HepG2 (cell line): ENCODE measurements around the gene RAD51. TPM values are rescaled to one million over a fixed set of nuclear protein-coding genes. Genes with fewer than 3 reads are reported as not detected.

ENCODE experiments used
- AHR ChIP-seq: IDR thresholded peaks from 2 replicates; pipeline ENCODE4 v1.6.1; 2018; ENCODE audit warnings: missing genetic modification reagents, missing compliant biosample characterization
- ASH2L ChIP-seq: fragments of 300-600, 200-600 bp; sonication (generic); IDR thresholded peaks from 2 replicates; pipeline ENCODE4 v1.7.0; 2017; ENCODE audit warnings: low read depth, mild to moderate bottlenecking, moderate library complexity, mixed read lengths, low read length; ENCODE audit not compliant: insufficient read length
- ATAD3A ChIP-seq: sonication (generic); formaldehyde crosslinking; IDR thresholded peaks from 2 replicates; pipeline ENCODE4 v1.4.0; 2020; ENCODE audit warnings: missing genetic modification reagents
- HOXA9 ChIP-seq: sonication (generic); formaldehyde crosslinking; IDR thresholded peaks from 2 replicates; pipeline ENCODE4 v1.8.1; 2022; ENCODE audit warnings: missing genetic modification reagents, mild to moderate bottlenecking, moderate library complexity, borderline replicate concordance
- MEIS1 ChIP-seq: sonication (generic); formaldehyde crosslinking; IDR thresholded peaks from 2 replicates; pipeline ENCODE4 v1.9.0; 2021; ENCODE audit warnings: mild to moderate bottlenecking, missing genetic modification reagents, moderate library complexity, borderline replicate concordance
- NPAS2 ChIP-seq: sonication (generic); formaldehyde crosslinking; IDR thresholded peaks from 2 replicates; pipeline ENCODE4 v1.8.0; 2022; ENCODE audit warnings: mild to moderate bottlenecking, missing genetic modification reagents, borderline replicate concordance
- NR1H2 ChIP-seq: sonication (generic); formaldehyde crosslinking; IDR thresholded peaks from 2 replicates; pipeline ENCODE4 v1.8.1; 2022; ENCODE audit warnings: low read depth, missing genetic modification reagents, borderline replicate concordance
- PITX1 ChIP-seq: sonication (generic); formaldehyde crosslinking; IDR thresholded peaks from 2 replicates; pipeline ENCODE4 v1.5.1; 2020; ENCODE audit warnings: mild to moderate bottlenecking, missing genetic modification reagents
- RXRB ChIP-seq: IDR thresholded peaks from 2 replicates; pipeline ENCODE4 v1.6.1; 2016; ENCODE audit warnings: borderline replicate concordance, missing genetic modification reagents, missing compliant biosample characterization
- ZNF335 ChIP-seq: sonication (generic); formaldehyde crosslinking; IDR thresholded peaks from 2 replicates; pipeline ENCODE4 v1.4.0; 2020; ENCODE audit warnings: missing genetic modification reagents
- ZNF441 ChIP-seq: sonication (generic); formaldehyde crosslinking; IDR thresholded peaks from 2 replicates; pipeline ENCODE4 v1.7.0; 2021; ENCODE audit warnings: missing genetic modification reagents, borderline replicate concordance
- ZNF468 ChIP-seq: sonication (generic); formaldehyde crosslinking; IDR thresholded peaks from 2 replicates; pipeline ENCODE4 v1.8.0; 2022; ENCODE audit warnings: mild to moderate bottlenecking, moderate library complexity, missing genetic modification reagents
- ZNF562 ChIP-seq: sonication (generic); formaldehyde crosslinking; IDR thresholded peaks from 2 replicates; pipeline ENCODE4 v1.8.0; 2022; ENCODE audit warnings: missing genetic modification reagents, borderline replicate concordance
- ZNF567 ChIP-seq: sonication (generic); formaldehyde crosslinking; IDR thresholded peaks from 2 replicates; pipeline ENCODE4 v1.8.1; 2023; ENCODE audit warnings: mild to moderate bottlenecking, missing genetic modification reagents, borderline replicate concordance
- ZNF605 ChIP-seq: sonication (generic); formaldehyde crosslinking; IDR thresholded peaks from 2 replicates; pipeline ENCODE4 v1.8.0; 2022; ENCODE audit warnings: mild to moderate bottlenecking, missing genetic modification reagents
- ZNF607 ChIP-seq: sonication (generic); formaldehyde crosslinking; IDR thresholded peaks from 2 replicates; pipeline ENCODE4 v1.5.1; 2020; ENCODE audit warnings: missing genetic modification reagents, mild to moderate bottlenecking, borderline replicate concordance
- ZNF703 ChIP-seq: sonication (generic); formaldehyde crosslinking; IDR thresholded peaks from 2 replicates; pipeline ENCODE4 v1.5.1; 2020; ENCODE audit warnings: missing genetic modification reagents, mild to moderate bottlenecking, moderate library complexity, borderline replicate concordance
- ZNF720 ChIP-seq: sonication (generic); formaldehyde crosslinking; IDR thresholded peaks from 2 replicates; pipeline ENCODE4 v1.4.0; 2020; ENCODE audit warnings: missing genetic modification reagents
- ZNF816 ChIP-seq: sonication (generic); formaldehyde crosslinking; IDR thresholded peaks from 2 replicates; pipeline ENCODE4 v1.8.0; 2022; ENCODE audit warnings: missing genetic modification reagents, mild to moderate bottlenecking, borderline replicate concordance
- ZNF83 ChIP-seq: sonication (generic); formaldehyde crosslinking; IDR thresholded peaks from 2 replicates; pipeline ENCODE4 v1.4.0; 2020; ENCODE audit warnings: missing genetic modification reagents, mild to moderate bottlenecking, borderline replicate concordance
- ZNF841 ChIP-seq: sonication (generic); formaldehyde crosslinking; IDR thresholded peaks from 2 replicates; pipeline ENCODE4 v1.8.1; 2023; ENCODE audit warnings: missing genetic modification reagents, borderline replicate concordance
- polyA plus RNA-seq, 8 experiments: library from polyadenylated mRNA; depleted of rRNA in 3 of 8; stranded (reverse) in 7 of 8; unstranded in 1 of 8; fragments of >200 nt; fragmentation: Illumina TruSeq in 4 of 8; extraction: Trizol in 4 of 8; gene quantifications; 2 replicates each; pipeline versions ENCODE4 v1.2.1 to v1.2.3, GENCODE V29; 2011 to 2016; ENCODE audit warnings: low read depth in 4 of 8, missing spikeins in 1 of 8, mixed read lengths in 1 of 8; ENCODE audit not compliant: insufficient read depth in 1 of 8
- total RNA-seq, 5 experiments: library from RNA; depleted of rRNA; stranded (reverse); fragments of >200 nt; fragmentation: Illumina TruSeq; extraction: Trizol; gene quantifications; 2 replicates each; pipeline ENCODE4 v1.2.3, GENCODE V29; 2016; ENCODE audit warnings: low read depth in 1 of 5
- TF ChIP-seq, protein P1 (sequence below): sonication (generic); formaldehyde crosslinking; IDR thresholded peaks from 2 replicates; pipeline ENCODE4 v1.4.0; 2020; ENCODE audit warnings: low read depth, missing genetic modification reagents
- TF ChIP-seq, protein P2 (sequence below): IDR thresholded peaks from 2 replicates; pipeline ENCODE4 v1.6.1; 2016
- TF ChIP-seq, protein P3 (sequence below): sonication (generic); formaldehyde crosslinking; IDR thresholded peaks from 2 replicates; pipeline ENCODE4 v1.8.1; 2023; ENCODE audit warnings: mild to moderate bottlenecking, missing genetic modification reagents

RAD51 gene
- total and polyA plus RNA-seq, 2 of the 13 experiments (the other 11 are each of a cell fraction or from before 2014, with no cell fraction given) = 8.5 to 12.8 TPM

DNA sequence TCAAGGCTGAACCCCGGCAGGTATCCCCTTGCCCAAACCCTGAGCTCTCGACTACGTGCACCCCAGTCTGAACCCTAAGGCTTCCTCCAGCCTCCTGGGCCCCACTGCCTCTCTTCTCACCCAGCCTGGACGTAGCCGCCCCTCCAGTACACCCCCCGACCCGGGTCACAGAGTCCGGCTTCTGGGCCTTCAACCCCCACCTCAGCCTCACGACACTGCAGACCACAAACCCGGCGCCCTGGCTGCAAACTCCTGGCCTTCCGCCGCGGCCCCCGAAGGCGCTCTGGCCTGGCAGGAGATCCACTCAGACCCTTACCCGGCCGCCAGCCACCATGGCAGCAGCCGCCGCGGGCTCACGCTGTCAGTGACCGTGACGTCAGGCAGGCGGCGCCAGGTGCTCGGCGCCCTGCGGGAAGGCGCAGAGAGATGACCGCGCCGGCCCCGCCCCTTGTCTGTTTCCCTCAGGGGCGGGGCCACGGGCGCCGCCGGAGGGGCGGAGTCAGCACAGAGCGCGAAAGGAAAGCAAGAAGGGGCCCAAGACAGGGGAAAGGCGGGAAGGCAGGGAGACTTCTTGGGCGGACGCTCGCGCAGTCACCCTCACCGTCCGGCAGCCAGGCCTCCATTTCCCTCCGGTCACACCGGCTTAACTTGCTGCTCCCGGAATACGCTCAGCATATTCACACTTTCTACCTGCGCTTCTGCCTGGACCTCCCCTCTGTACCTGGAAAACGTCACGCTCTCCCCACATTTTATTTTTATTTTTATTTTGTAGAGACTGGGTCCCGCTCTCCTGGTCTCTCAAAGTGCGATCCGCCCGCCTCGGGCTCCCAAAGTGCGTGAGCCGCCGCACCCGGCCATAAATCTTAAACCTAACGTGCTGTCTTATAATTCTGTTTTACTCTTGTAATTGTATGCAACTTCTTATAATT is 60.2 kb downstream of the RAD51 start, which contains the start of gene RMDN3 (continued):
- TF ChIP-seq, protein P1, sequence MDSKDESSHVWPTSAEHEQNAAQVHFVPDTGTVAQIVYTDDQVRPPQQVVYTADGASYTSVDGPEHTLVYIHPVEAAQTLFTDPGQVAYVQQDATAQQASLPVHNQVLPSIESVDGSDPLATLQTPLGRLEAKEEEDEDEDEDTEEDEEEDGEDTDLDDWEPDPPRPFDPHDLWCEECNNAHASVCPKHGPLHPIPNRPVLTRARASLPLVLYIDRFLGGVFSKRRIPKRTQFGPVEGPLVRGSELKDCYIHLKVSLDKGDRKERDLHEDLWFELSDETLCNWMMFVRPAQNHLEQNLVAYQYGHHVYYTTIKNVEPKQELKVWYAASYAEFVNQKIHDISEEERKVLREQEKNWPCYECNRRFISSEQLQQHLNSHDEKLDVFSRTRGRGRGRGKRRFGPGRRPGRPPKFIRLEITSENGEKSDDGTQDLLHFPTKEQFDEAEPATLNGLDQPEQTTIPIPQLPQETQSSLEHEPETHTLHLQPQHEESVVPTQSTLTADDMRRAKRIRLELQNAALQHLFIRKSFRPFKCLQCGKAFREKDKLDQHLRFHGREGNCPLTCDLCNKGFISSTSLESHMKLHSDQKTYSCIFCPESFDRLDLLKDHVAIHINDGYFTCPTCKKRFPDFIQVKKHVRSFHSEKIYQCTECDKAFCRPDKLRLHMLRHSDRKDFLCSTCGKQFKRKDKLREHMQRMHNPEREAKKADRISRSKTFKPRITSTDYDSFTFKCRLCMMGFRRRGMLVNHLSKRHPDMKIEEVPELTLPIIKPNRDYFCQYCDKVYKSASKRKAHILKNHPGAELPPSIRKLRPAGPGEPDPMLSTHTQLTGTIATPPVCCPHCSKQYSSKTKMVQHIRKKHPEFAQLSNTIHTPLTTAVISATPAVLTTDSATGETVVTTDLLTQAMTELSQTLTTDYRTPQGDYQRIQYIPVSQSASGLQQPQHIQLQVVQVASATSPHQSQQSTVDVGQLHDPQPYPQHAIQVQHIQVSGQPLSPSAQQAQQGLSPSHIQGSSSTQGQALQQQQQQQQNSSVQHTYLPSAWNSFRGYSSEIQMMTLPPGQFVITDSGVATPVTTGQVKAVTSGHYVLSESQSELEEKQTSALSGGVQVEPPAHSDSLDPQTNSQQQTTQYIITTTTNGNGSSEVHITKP (CRISPR knock-in tag) = no peak
- TF ChIP-seq, protein P2, sequence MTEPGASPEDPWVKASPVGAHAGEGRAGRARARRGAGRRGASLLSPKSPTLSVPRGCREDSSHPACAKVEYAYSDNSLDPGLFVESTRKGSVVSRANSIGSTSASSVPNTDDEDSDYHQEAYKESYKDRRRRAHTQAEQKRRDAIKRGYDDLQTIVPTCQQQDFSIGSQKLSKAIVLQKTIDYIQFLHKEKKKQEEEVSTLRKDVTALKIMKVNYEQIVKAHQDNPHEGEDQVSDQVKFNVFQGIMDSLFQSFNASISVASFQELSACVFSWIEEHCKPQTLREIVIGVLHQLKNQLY (CRISPR knock-in tag) = no peak
- TF ChIP-seq ZNF562 (CRISPR knock-in tag) (no peak), ZNF441 (peak; percentile 63; the same call in 1 of the 2 replicates), ZNF605 (CRISPR knock-in tag) (no peak), ZNF468 (CRISPR knock-in tag) (no peak), ZNF607 (CRISPR knock-in tag) (peak; percentile 73; the same call in 1 of the 2 replicates), PITX1 (CRISPR knock-in tag) (0 out of 2 replicates have a peak, but pooled peaks have one; percentile 7), ATAD3A (CRISPR knock-in tag) (no peak), HOXA9 (CRISPR knock-in tag) (no peak), NPAS2 (CRISPR knock-in tag) (no peak), ZNF567 (CRISPR knock-in tag) (no peak), ZNF816 (CRISPR knock-in tag) (peak; percentile 59), AHR (CRISPR knock-in tag) (no peak), NR1H2 (CRISPR knock-in tag) (no peak), ZNF703 (no peak; the same call in 1 of the 2 replicates), ZNF720 (CRISPR knock-in tag) (no peak), RXRB (CRISPR knock-in tag) (peak; percentile 29; the same call in 1 of the 2 replicates), ZNF83 (CRISPR knock-in tag) (no peak), ZNF335 (CRISPR knock-in tag) (no peak), ZNF841 (no peak), ASH2L (peak; percentile 65), MEIS1 (CRISPR knock-in tag) (peak; percentile 91)
- TF ChIP-seq, protein P3, sequence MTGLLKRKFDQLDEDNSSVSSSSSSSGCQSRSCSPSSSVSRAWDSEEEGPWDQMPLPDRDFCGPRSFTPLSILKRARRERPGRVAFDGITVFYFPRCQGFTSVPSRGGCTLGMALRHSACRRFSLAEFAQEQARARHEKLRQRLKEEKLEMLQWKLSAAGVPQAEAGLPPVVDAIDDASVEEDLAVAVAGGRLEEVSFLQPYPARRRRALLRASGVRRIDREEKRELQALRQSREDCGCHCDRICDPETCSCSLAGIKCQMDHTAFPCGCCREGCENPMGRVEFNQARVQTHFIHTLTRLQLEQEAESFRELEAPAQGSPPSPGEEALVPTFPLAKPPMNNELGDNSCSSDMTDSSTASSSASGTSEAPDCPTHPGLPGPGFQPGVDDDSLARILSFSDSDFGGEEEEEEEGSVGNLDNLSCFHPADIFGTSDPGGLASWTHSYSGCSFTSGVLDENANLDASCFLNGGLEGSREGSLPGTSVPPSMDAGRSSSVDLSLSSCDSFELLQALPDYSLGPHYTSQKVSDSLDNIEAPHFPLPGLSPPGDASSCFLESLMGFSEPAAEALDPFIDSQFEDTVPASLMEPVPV (CRISPR knock-in tag) = no peak; the same call in 1 of the 2 replicates
